Activated CD8-positive, alpha-beta memory T cell treated with anti-CD3 and anti-CD28 coated beads for 48 hours (primary cell): ENCODE data around the gene STON2.
"Not testable (repeated sequence)": the region's sequence is repeated elsewhere in the genome, so short reads cannot be mapped to it uniquely, and the experiment has no call there.

Experiments used
- DNase-seq, 3 experiments: peaks; one replicate each; pipeline ENCODE4 v3.0.0-alpha.2; 2020; ENCODE audit warnings: low read depth in 2 of 3, low spot score in 2 of 3

STON2 gene

GRCh38 chr14:81400202-81400678, at the start of gene STON2:
TSS of gene STON2 (minus strand) at chr14:81400324. CDS start at chr14:81398382, 1,942 bp downstream.
- DNase-seq, result no peak

- no peak for DNase-seq
Observed at GRCh38 chr14:81449576-81449975, 49.5 kb upstream of the STON2 start.

- DNase-seq, result no peak
Observed at GRCh38 chr14:81449114-81449513, 49.0 kb upstream of the STON2 start.

GRCh38 chr14:81447021-81447764, 47.1 kb upstream of the STON2 start:
- DNase-seq, result no peak

GRCh38 chr14:81446279-81447007, 46.3 kb upstream of the STON2 start:
- DNase-seq, result no peak

GRCh38 chr14:81441626-81442134, 41.6 kb upstream of the STON2 start:
- no peak for DNase-seq

GRCh38 chr14:81440041-81440440, 39.9 kb upstream of the STON2 start:
- DNase-seq, result no peak

- no peak for DNase-seq
Observed at GRCh38 chr14:81437244-81437643, 37.1 kb upstream of the STON2 start.

GRCh38 chr14:81436296-81437138, 36.4 kb upstream of the STON2 start:
- DNase-seq, result peak in 2 of 3 experiments; percentile 22 to 26

- DNase-seq, result peak in 1 of 3 experiments; percentile 7
Observed at GRCh38 chr14:81435391-81436295, 35.5 kb upstream of the STON2 start.

GRCh38 chr14:81435048-81435390, 34.9 kb upstream of the STON2 start:
- no peak for DNase-seq

GRCh38 chr14:81434230-81434629, 34.1 kb upstream of the STON2 start:
- DNase-seq, result no peak

GRCh38 chr14:81433378-81433777, 33.3 kb upstream of the STON2 start:
- no peak for DNase-seq

- no peak for DNase-seq
Observed at GRCh38 chr14:81432219-81432661, 32.1 kb upstream of the STON2 start.

GRCh38 chr14:81430235-81430634, 30.1 kb upstream of the STON2 start:
- no peak for DNase-seq

GRCh38 chr14:81429749-81430148, 29.6 kb upstream of the STON2 start:
- DNase-seq, result not testable (repeated sequence)

GRCh38 chr14:81429028-81429427, 28.9 kb upstream of the STON2 start:
- no peak for DNase-seq

GRCh38 chr14:81427348-81428058, 27.4 kb upstream of the STON2 start:
- DNase-seq, result no peak

- no peak for DNase-seq
Observed at GRCh38 chr14:81423504-81423903, 23.4 kb upstream of the STON2 start.
